Choroid plexus epithelial cell (primary cell): ENCODE results near the gene PPID.
"Not testable (repeated sequence)": the region's sequence is repeated elsewhere in the genome, so short reads cannot be mapped to it uniquely, and the experiment has no call there.

Experiments
- DNase-seq: peaks from one replicate; pipeline ENCODE4 v3.0.0-alpha.2; 2010; ENCODE audit warnings: low read depth
- H3K4me3 ChIP-seq: 2 replicates; pipeline ENCODE4 v1.5.1; 2011; ENCODE audit warnings: low read depth, mild to moderate bottlenecking, control low read depth, low read length, moderate library complexity
- TF ChIP-seq, protein P1 (sequence below): conservative IDR thresholded peaks from 2 replicates; pipeline ENCODE4 v1.5.1; 2011; ENCODE audit warnings: low read depth, mild to moderate bottlenecking, control low read depth, inconsistent platforms, low read length, moderate library complexity

Gene PPID

GRCh38 chr4:158669310-158669709 is 53.9 kb downstream of the PPID start:
- TF ChIP-seq, protein P1, sequence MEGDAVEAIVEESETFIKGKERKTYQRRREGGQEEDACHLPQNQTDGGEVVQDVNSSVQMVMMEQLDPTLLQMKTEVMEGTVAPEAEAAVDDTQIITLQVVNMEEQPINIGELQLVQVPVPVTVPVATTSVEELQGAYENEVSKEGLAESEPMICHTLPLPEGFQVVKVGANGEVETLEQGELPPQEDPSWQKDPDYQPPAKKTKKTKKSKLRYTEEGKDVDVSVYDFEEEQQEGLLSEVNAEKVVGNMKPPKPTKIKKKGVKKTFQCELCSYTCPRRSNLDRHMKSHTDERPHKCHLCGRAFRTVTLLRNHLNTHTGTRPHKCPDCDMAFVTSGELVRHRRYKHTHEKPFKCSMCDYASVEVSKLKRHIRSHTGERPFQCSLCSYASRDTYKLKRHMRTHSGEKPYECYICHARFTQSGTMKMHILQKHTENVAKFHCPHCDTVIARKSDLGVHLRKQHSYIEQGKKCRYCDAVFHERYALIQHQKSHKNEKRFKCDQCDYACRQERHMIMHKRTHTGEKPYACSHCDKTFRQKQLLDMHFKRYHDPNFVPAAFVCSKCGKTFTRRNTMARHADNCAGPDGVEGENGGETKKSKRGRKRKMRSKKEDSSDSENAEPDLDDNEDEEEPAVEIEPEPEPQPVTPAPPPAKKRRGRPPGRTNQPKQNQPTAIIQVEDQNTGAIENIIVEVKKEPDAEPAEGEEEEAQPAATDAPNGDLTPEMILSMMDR, result no peak
- H3K4me3 ChIP-seq, result no peak overlapping the region
- DNase-seq, result no peak

DNA sequence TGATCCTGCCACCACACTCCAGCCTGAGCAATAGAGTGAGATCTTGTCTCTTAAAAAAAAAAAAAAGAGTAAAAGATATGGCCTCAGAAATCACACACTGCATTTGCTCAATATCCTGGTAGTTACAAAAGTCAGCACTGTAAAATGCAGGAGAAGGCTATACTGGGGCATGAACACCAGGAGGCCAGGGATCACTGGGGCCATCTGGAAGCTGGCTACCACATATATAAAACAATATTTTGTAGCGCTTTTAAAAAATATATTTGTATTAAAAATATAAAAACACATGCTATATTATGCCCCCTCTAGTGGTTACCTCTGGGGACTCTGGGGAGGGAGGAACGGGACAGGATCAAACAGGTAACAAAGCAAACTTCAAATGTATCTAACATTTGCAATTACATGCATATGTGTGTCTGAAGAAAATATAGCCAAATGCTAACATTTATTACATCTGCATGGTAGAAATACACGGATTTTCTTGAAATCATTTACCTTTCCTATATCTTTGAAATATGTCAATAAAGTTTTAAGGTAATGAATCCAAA is 55.5 kb downstream of the PPID start:
- no peak overlapping the region for H3K4me3 ChIP-seq
- TF ChIP-seq, protein P1, result peak; percentile 71
- peak; percentile 53 for DNase-seq

DNA sequence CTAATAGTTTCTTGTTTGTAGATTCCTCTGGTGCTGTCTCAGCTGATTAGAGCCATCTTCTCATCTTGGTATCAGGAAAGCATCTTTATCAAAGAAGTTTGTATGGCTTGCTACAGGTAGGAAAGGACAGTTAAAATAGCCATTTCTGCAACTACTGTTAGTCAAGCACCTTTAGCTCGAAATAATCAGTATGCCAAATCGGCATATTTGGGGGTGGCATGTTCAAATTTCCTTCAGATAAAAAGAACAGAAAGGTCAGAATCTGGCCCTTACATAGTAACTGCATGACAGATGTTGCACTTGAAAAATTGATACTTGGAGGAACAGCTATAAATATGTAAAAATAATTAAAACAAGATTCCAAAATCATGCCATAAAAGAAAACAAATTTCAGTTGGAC is 56.3 kb downstream of the PPID start:
- TF ChIP-seq, protein P1, result no peak
- no peak overlapping the region for H3K4me3 ChIP-seq
- no peak for DNase-seq

- TF ChIP-seq, protein P1, result no peak
- no peak overlapping the region for H3K4me3 ChIP-seq
- no peak for DNase-seq
Measured at GRCh38 chr4:158664806-158665205, 58.4 kb downstream of the PPID start.

DNA sequence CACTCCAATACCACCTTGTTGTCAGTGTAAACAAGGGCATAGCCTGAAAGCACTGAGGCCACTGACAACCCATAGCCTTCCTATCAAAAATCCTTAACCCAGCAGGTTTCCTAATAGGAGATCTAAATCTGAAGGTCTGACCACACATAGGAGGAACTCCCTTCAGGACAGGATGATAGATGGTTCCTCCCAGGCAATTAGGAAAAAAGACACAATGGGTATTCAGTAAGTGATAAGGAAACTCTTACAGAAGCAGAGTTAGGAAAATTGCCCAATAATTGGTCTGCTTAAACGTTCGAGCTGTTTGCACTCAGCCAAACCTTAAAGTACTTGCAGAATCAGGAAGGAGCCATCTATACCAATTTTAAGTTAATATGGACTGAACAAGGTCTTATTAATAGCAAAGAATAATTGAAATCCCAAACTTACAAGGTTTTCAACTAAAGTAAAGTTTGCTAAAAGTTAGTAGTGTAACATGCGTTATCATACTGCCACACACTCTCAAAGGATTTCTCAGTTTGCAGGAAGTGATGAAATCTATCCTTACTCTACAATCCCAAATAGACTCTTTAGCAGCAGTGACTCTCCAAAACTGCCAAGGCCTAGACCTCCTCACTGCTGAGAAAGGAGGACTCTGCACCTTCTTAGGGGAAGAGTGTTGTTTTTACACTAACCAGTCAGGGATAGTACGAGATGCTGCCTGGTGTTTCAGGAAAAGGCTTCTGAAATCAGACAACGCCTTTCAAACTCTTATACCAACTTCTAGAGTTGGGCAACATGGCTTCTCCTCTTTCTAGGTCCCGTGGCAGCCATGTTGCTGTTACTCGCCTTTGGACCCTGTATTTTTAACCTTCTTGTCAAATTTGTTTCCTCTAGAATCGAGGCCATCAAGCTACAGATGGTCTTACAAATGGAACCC is 59.2 kb downstream of the PPID start:
- not testable (repeated sequence) for DNase-seq, H3K4me3 ChIP-seq

GRCh38 chr4:158663255-158663654 is 59.9 kb downstream of the PPID start:
- DNase-seq, H3K4me3 ChIP-seq: not testable (repeated sequence)
